Hematopoietic multipotent progenitor cell treated with erythropoietin and hydrocortisone succinate and interleukin-3 and kit ligand, for 8 days (in vitro differentiated cells): ENCODE data around the gene C12orf76.
A peak's percentile ranks its signal among the peaks of the same experiment; 100 is the strongest.
"Not testable (repeated sequence)": the region's sequence is repeated elsewhere in the genome, so short reads cannot be mapped to it uniquely, and the experiment has no call there.

Experiments
- DNase-seq: peaks from one replicate; pipeline ENCODE4 v3.0.0-alpha.2; 2015

The C12orf76 gene

GRCh38 chr12:110062241-110062640, 13.9 kb upstream of the C12orf76 start:
- DNase-seq, result no peak

- no peak for DNase-seq
Measured at GRCh38 chr12:110059651-110060000, 11.3 kb upstream of the C12orf76 start.

GRCh38 chr12:110058875-110059615, 10.7 kb upstream of the C12orf76 start:
- DNase-seq, result no peak

GRCh38 chr12:110056643-110057042, 8.3 kb upstream of the C12orf76 start:
- DNase-seq, result not testable (repeated sequence)

GRCh38 chr12:110055375-110056352, 7.3 kb upstream of the C12orf76 start:
- DNase-seq, result peak; percentile 21

GRCh38 chr12:110050927-110051326, 2.6 kb upstream of the C12orf76 start:
- DNase-seq, result no peak

- DNase-seq, result not testable (repeated sequence)
Measured at GRCh38 chr12:110049666-110050065, 1.3 kb upstream of the C12orf76 start.

- not testable (repeated sequence) for DNase-seq
Measured at GRCh38 chr12:110049034-110049433, 712 bp upstream of the C12orf76 start.

- DNase-seq, result no peak
Measured at GRCh38 chr12:110047297-110047940, 903 bp downstream of the C12orf76 start.

GRCh38 chr12:110046451-110047187, 1.7 kb downstream of the C12orf76 start:
- no peak for DNase-seq

GRCh38 chr12:110042264-110042663, 6.1 kb downstream of the C12orf76 start:
- no peak for DNase-seq

GRCh38 chr12:110039085-110039807, 9.1 kb downstream of the C12orf76 start:
- no peak for DNase-seq

- no peak for DNase-seq
Measured at GRCh38 chr12:110038741-110039084, 9.6 kb downstream of the C12orf76 start.

- DNase-seq, result no peak
Measured at GRCh38 chr12:110037315-110037714, 11.0 kb downstream of the C12orf76 start.

GRCh38 chr12:110035534-110036104, 12.7 kb downstream of the C12orf76 start:
- DNase-seq, result no peak

- no peak for DNase-seq
Measured at GRCh38 chr12:110033888-110034287, 14.4 kb downstream of the C12orf76 start.

GRCh38 chr12:110029290-110029815, 19.0 kb downstream of the C12orf76 start:
- no peak for DNase-seq

GRCh38 chr12:110028323-110028722, 20.0 kb downstream of the C12orf76 start:
- no peak for DNase-seq

GRCh38 chr12:110024051-110024450, 24.3 kb downstream of the C12orf76 start:
- no peak for DNase-seq

GRCh38 chr12:110023059-110023980, 25.0 kb downstream of the C12orf76 start:
- DNase-seq, result no peak
